Mesothelial cell of epicardium (in vitro differentiated cells): Measurements from ENCODE around the gene MACROH2A2. TPM values are rescaled to one million over a fixed set of nuclear protein-coding genes. Genes with fewer than 3 reads are reported as not detected.
A peak's percentile ranks its signal among the peaks of the same experiment; 100 is the strongest.

Experiments used
- DNase-seq, 2 experiments: peaks; one replicate each; pipeline ENCODE4 v3.0.0; 2021; ENCODE audit warnings: low spot score in 2 of 2; ENCODE audit not compliant: unreplicated experiment in 2 of 2
- H3K27ac Mint-ChIP-seq: 2 replicates; pipeline ENCODE4 v1.8.0; 2021; ENCODE audit warnings: mixed read lengths
- H3K27me3 Mint-ChIP-seq: 2 replicates; pipeline ENCODE4 v1.8.0; 2021; ENCODE audit warnings: low read depth, mixed read lengths
- H3K36me3 Mint-ChIP-seq: 2 replicates; pipeline ENCODE4 v1.8.0; 2021; ENCODE audit warnings: mixed read lengths
- H3K4me1 Mint-ChIP-seq: 2 replicates; pipeline ENCODE4 v1.8.0; 2021; ENCODE audit warnings: mixed read lengths
- H3K4me3 Mint-ChIP-seq: 2 replicates; pipeline ENCODE4 v1.8.0; 2021; ENCODE audit warnings: mild to moderate bottlenecking, moderate library complexity, mixed read lengths
- H3K9me3 Mint-ChIP-seq: 2 replicates; pipeline ENCODE4 v1.8.0; 2021; ENCODE audit warnings: mixed read lengths
- CTCF ChIP-seq: fragments of 200-600 bp; sonication (generic); IDR thresholded peaks from one replicate; pipeline ENCODE4 v1.5.0; 2021; ENCODE audit warnings: antibody characterized with exemption; ENCODE audit not compliant: unreplicated experiment
- total RNA-seq: library from RNA; stranded (reverse); gene quantifications from 3 replicates; pipeline ENCODE4 v1.2.1, GENCODE V29; 2021

MACROH2A2 gene
- total RNA-seq, 1 donor from 2014 or later: 125 TPM

- Mint-ChIP-seq H3K36me3 (peaks cover 10% of the 10 kb centered on the region), H3K4me1 (peaks cover 19% of the 10 kb centered on the region), H3K9me3 (no peaks in the 10 kb centered on the region), H3K4me3 (peak overlapping the region; percentile 89), H3K27ac (peak overlapping the region; percentile 98), H3K27me3 (no peaks in the 10 kb centered on the region)
- TF ChIP-seq CTCF: peak; percentile 51
- peak; percentile 50 to 76 for DNase-seq
Measured at GRCh38 chr10:70145666-70146488, 93.2 kb downstream of the MACROH2A2 start.

- peak; percentile 77 for TF ChIP-seq CTCF
- peak; percentile 90 to 95 for DNase-seq
- Mint-ChIP-seq H3K4me1 (peaks cover 19% of the 10 kb centered on the region), H3K4me3 (peak within 1 kb of the TSS; percentile 89), H3K27me3 (no peaks in the 10 kb centered on the region), H3K27ac (peak within 1 kb of the TSS; percentile 98), H3K36me3 (peaks cover 13% of the 10 kb centered on the region), H3K9me3 (no peaks in the 10 kb centered on the region)
Measured at GRCh38 chr10:70146489-70147258, 94.0 kb downstream of the MACROH2A2 start, which contains the start of gene TYSND1. Gene TYSND1 (minus strand): TSS chr10:70146700. CDS start chr10:70146586, 114 bp downstream.

- Mint-ChIP-seq H3K9me3 (no peaks in the 10 kb centered on the region), H3K27ac (peak overlapping the region; percentile 96), H3K27me3 (no peaks in the 10 kb centered on the region), H3K4me1 (peaks cover 19% of the 10 kb centered on the region), H3K36me3 (peaks cover 17% of the 10 kb centered on the region), H3K4me3 (peak overlapping the region; percentile 89)
- no peak for DNase-seq
- no peak for TF ChIP-seq CTCF
Measured at GRCh38 chr10:70147259-70147625, 94.6 kb downstream of the MACROH2A2 start.

GRCh38 chr10:70148516-70148915, 95.9 kb downstream of the MACROH2A2 start:
- Mint-ChIP-seq H3K9me3 (no peaks in the 10 kb centered on the region), H3K4me1 (peaks cover 19% of the 10 kb centered on the region), H3K27ac (peak overlapping the region; percentile 35), H3K36me3 (peaks cover 26% of the 10 kb centered on the region), H3K4me3 (no peak overlapping the region), H3K27me3 (no peaks in the 10 kb centered on the region)
- no peak for TF ChIP-seq CTCF
- DNase-seq: no peak

- Mint-ChIP-seq H3K4me1 (no peaks in the 10 kb centered on the region), H3K27me3 (no peaks in the 10 kb centered on the region), H3K9me3 (no peaks in the 10 kb centered on the region), H3K4me3 (no peak overlapping the region), H3K27ac (no peak overlapping the region), H3K36me3 (peaks cover 48% of the 10 kb centered on the region)
- no peak for DNase-seq
- no peak for TF ChIP-seq CTCF
Measured at GRCh38 chr10:70155255-70155838, 102.7 kb downstream of the MACROH2A2 start.
